B cell (primary cell): Measurements from ENCODE around the gene CHN1. TPM values are rescaled to one million over a fixed set of nuclear protein-coding genes. Genes with fewer than 3 reads are reported as not detected.

Experiments used
- ATAC-seq: fragments of 200-7000 bp; cut with Tn5 transposase; one replicate; pipeline ENCODE4 v1.10.0; 2021; ENCODE audit warnings: low read depth, mild to moderate bottlenecking, moderate number of reproducible peaks, moderate library complexity
- CTCF ChIA-PET: fragments of 350-600 bp; sonication (Branson Sonifier 250); formaldehyde crosslinking; loops from one replicate; lab custom pipeline; 2021; ENCODE audit warnings: antibody characterized with exemption, inconsistent platforms; lab: Charles Lee
- POLR2A ChIA-PET: fragments of 350-600 bp; sonication (Branson Sonifier 250); formaldehyde crosslinking; loops from one replicate; lab custom pipeline; 2021; ENCODE audit warnings: antibody characterized with exemption; lab: Charles Lee
- DNase-seq: peaks from one replicate; pipeline ENCODE4 v3.0.0; 2013
- H2AFZ ChIP-seq: 2 replicates; pipeline ENCODE4 v1.6.1; 2012; ENCODE audit warnings: mild to moderate bottlenecking, low read depth, low read length; ENCODE audit not compliant: insufficient read depth, poor library complexity, severe bottlenecking
- H3K27ac ChIP-seq, 2 donors: 1 replicate in 1 of 2; 2 replicates in 1 of 2; pipeline ENCODE4 v1.5.1; 2012 to 2013; ENCODE audit warnings: low read length in 2 of 2, mild to moderate bottlenecking in 2 of 2, moderate library complexity in 1 of 2
- H3K27me3 ChIP-seq, 4 experiments: fragments of 200-600 bp in 1 of 4; sonication (generic) in 1 of 4; replicated peaks in 1 of 4; 1 replicate in 2 of 4; 2 replicates in 2 of 4; pipeline versions ENCODE4 v1.6.1 to v1.7.0; 2013 to 2016; ENCODE audit warnings: low read length in 3 of 4, mild to moderate bottlenecking in 2 of 4, mixed read lengths in 1 of 4, moderate library complexity in 1 of 4; ENCODE audit not compliant: insufficient read depth in 4 of 4, control insufficient read depth in 3 of 4; ENCODE audit errors: control extremely low read depth in 1 of 4
- H3K36me3 ChIP-seq, 2 experiments: replicated peaks in 1 of 2; 1 replicate in 1 of 2; 2 replicates in 1 of 2; pipeline versions ENCODE4 v1.6.1 to v1.7.1; 2013; ENCODE audit warnings: low read length in 1 of 2; ENCODE audit not compliant: insufficient read depth in 2 of 2, control insufficient read depth in 1 of 2; ENCODE audit errors: control extremely low read depth in 1 of 2, extremely low read depth in 1 of 2
- H3K4me1 ChIP-seq, 2 donors: fragments of 200-600 bp in 1 of 2; sonication (generic) in 1 of 2; 1 replicate in 1 of 2; 2 replicates in 1 of 2; pipeline versions ENCODE4 v1.5.1 to v1.6.1; 2013 to 2017; ENCODE audit warnings: low read length in 2 of 2; ENCODE audit not compliant: control insufficient read depth in 2 of 2, insufficient read depth in 2 of 2
- H3K4me2 ChIP-seq: replicated peaks from 2 replicates; pipeline ENCODE3; 2012; ENCODE audit warnings: mild to moderate bottlenecking, low read depth, low read length; ENCODE audit not compliant: poor library complexity, severe bottlenecking
- H3K4me3 ChIP-seq, 5 experiments: fragments of 200-600 bp in 1 of 5; sonication (generic) in 1 of 5; 1 replicate in 3 of 5; 2 replicates in 2 of 5; pipeline versions ENCODE4 v1.5.1 to v1.7.0; 2011 to 2016; ENCODE audit warnings: low read length in 4 of 5, mild to moderate bottlenecking in 4 of 5, low read depth in 2 of 5, control low read depth in 1 of 5, moderate library complexity in 1 of 5; ENCODE audit not compliant: insufficient read depth in 1 of 5; ENCODE audit errors: control extremely low read depth in 1 of 5, extremely low read depth in 1 of 5
- H3K79me2 ChIP-seq: fragments of 200-600 bp; sonication (generic); one replicate; pipeline ENCODE4 v1.6.0; 2016; ENCODE audit warnings: low read length; ENCODE audit not compliant: control insufficient read depth, insufficient read depth
- H3K9ac ChIP-seq: fragments of 200-600 bp; sonication (generic); 2 replicates; pipeline ENCODE4 v1.6.1; 2017; ENCODE audit warnings: mild to moderate bottlenecking, low read length, moderate library complexity
- H3K9me3 ChIP-seq, 3 donors: one replicate each; pipeline versions ENCODE4 v1.6.1 to v1.7.1; 2013; ENCODE audit warnings: low read length in 2 of 3; ENCODE audit not compliant: control insufficient read depth in 2 of 3, insufficient read depth in 1 of 3; ENCODE audit errors: control extremely low read depth in 1 of 3
- H4K20me1 ChIP-seq: 2 replicates; pipeline ENCODE4 v1.6.0; 2012; ENCODE audit warnings: mild to moderate bottlenecking, low read length; ENCODE audit not compliant: insufficient read depth, control insufficient read depth, poor library complexity, severe bottlenecking
- H3K27ac Mint-ChIP-seq: one replicate; pipeline ENCODE4 v1.8.0; 2021; ENCODE audit warnings: mixed read lengths
- H3K27me3 Mint-ChIP-seq: one replicate; pipeline ENCODE4 v1.8.0; 2021; ENCODE audit warnings: mixed read lengths
- H3K4me1 Mint-ChIP-seq: one replicate; pipeline ENCODE4 v1.8.0; 2021; ENCODE audit warnings: mixed read lengths
- H3K4me3 Mint-ChIP-seq: one replicate; pipeline ENCODE4 v1.8.0; 2021; ENCODE audit warnings: mixed read lengths
- H3K9me3 Mint-ChIP-seq: one replicate; pipeline ENCODE4 v1.8.0; 2022; ENCODE audit warnings: mixed read lengths; ENCODE audit not compliant: insufficient read depth
- EZH2 ChIP-seq: IDR thresholded peaks from 2 replicates; pipeline ENCODE4 v1.6.1; 2012; ENCODE audit warnings: borderline replicate concordance, low read depth, mild to moderate bottlenecking, moderate library complexity, low read length; ENCODE audit not compliant: insufficient read depth, poor library complexity, severe bottlenecking
- WGBS: methylation state at CpG from one replicate; pipeline ENCODE4 v1.1.5; 2013; ENCODE audit warnings: missing lambda C conversion rate; ENCODE audit not compliant: insufficient coverage; 5-methylcytosine and 5-hydroxymethylcytosine counted together
- intact Hi-C: fragments of 100-400 bp; cut with micrococcal nuclease; formaldehyde crosslinking; loops from one replicate; pipeline ENCODE4 v1.10.0; 2022
- polyA plus RNA-seq: library from polyadenylated mRNA; depleted of rRNA; stranded (reverse); fragments of >200 nt; gene quantifications from 2 replicates; pipeline ENCODE4 v1.2.3, GENCODE V29; 2012
- total RNA-seq, 2 donors: library from RNA; stranded (reverse); fragments of 120-200 nt in 1 of 2; gene quantifications; 1 replicate in 1 of 2; 2 replicates in 1 of 2; pipeline versions ENCODE4 v1.2.3 to v1.2.4, GENCODE V29; 2013 to 2022
- TF ChIP-seq, protein P1 (sequence below): fragments of 200-600 bp; IDR thresholded peaks from one replicate; pipeline ENCODE4 v1.8.0; 2022; ENCODE audit warnings: antibody characterized with exemption, mild to moderate bottlenecking

Gene CHN1
- total and polyA plus RNA-seq, 2 donors (not counting 1 experiment from before 2014, with no cell fraction given) = 0.79 to 1.4 TPM

DNA sequence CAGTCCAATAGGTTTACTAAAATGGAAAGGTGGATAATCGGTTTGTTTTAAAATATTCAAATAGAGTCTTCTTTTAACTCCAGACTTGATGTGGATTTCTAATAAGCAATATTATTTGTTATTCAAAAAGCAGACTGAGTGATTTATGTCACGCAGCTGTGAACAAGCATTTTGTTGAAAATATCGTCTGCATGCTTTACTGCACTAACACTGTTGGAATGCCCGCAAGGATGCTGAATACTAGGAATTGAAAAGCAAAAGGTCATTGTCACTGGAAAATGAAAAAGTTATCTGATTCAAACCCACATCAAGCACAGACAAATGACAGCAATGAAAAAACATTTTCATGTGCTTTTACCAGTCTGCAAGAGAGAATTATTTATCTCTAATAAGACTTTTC is 31.1 kb downstream of the CHN1 start:
- POLR2A ChIA-PET = no interaction called here

DNA sequence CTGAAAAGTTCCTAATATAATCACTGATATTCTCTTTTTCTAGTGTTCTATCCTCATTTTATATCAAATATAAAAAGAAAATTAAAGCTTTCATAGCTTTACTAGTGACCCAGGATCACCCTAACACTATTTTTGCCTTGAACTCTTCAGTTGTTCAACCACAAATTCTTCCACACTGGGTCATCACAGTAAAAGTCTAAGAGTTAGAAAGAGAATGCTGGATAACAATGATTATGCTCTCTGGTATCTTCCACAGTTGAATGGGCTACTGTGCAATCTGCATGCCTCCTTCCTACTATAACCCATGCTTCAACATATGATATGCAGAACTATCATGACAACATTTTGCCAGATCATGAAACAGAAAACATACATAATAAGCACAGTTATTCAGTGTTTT is 32.3 kb downstream of the CHN1 start:
- Histone ChIP-seq H3K36me3 (no peaks in the 10 kb centered on the region), H3K27ac (no peak overlapping the region), H3K4me2 (no peak overlapping the region), H2AFZ (no peak overlapping the region), H4K20me1 (no peaks in the 10 kb centered on the region), H3K4me3 (no peak overlapping the region), H3K79me2 (no peaks in the 10 kb centered on the region), H3K4me1 (no peaks in the 10 kb centered on the region), H3K9me3 (peaks cover 0 to 1% (median 0%) of the 10 kb centered on the region in 3 donors), H3K27me3 (no peaks in the 10 kb centered on the region), H3K9ac (no peak overlapping the region)
- ChIA-PET POLR2A (no interaction called here), CTCF (interaction anchor here (1.1 kb wide), 1 partner anchor 11 kb away, joined by 5 read pairs; no protein-coding TSS in a partner anchor)
- ATAC-seq (no peak), DNase-seq (no peak)
- no peak overlapping the region for H3K27ac Mint-ChIP-seq
- no peak for TF ChIP-seq EZH2
- TF ChIP-seq, protein P1, sequence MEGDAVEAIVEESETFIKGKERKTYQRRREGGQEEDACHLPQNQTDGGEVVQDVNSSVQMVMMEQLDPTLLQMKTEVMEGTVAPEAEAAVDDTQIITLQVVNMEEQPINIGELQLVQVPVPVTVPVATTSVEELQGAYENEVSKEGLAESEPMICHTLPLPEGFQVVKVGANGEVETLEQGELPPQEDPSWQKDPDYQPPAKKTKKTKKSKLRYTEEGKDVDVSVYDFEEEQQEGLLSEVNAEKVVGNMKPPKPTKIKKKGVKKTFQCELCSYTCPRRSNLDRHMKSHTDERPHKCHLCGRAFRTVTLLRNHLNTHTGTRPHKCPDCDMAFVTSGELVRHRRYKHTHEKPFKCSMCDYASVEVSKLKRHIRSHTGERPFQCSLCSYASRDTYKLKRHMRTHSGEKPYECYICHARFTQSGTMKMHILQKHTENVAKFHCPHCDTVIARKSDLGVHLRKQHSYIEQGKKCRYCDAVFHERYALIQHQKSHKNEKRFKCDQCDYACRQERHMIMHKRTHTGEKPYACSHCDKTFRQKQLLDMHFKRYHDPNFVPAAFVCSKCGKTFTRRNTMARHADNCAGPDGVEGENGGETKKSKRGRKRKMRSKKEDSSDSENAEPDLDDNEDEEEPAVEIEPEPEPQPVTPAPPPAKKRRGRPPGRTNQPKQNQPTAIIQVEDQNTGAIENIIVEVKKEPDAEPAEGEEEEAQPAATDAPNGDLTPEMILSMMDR = no peak
- intact Hi-C loops = no loop called here
- H3K4me1 Mint-ChIP-seq = no peaks in the 10 kb centered on the region
- H3K9me3 Mint-ChIP-seq = no peaks in the 10 kb centered on the region
- H3K27me3 Mint-ChIP-seq = peaks cover 22% of the 10 kb centered on the region
- no peak overlapping the region for H3K4me3 Mint-ChIP-seq

More for the DNA sequence above, 31.1 kb downstream of the CHN1 start:
- H3K9me3 Mint-ChIP-seq = no peaks in the 10 kb centered on the region
- no peaks in the 10 kb centered on the region for H3K4me1 Mint-ChIP-seq
- Histone ChIP-seq H3K4me1 (no peaks in the 10 kb centered on the region), H3K4me2 (no peak overlapping the region), H3K9me3 (peaks cover 0 to 1% (median 0%) of the 10 kb centered on the region in 3 donors), H3K4me3 (no peak overlapping the region), H3K9ac (no peak overlapping the region), H4K20me1 (no peaks in the 10 kb centered on the region), H3K79me2 (no peaks in the 10 kb centered on the region), H3K27me3 (no peaks in the 10 kb centered on the region), H2AFZ (no peak overlapping the region), H3K27ac (no peak overlapping the region), H3K36me3 (no peaks in the 10 kb centered on the region)
- peaks cover 26% of the 10 kb centered on the region for H3K27me3 Mint-ChIP-seq
- DNase-seq = no peak
- 60% methylated on average over 1 of the region's 4 CpGs for WGBS
- no peak overlapping the region for H3K4me3 Mint-ChIP-seq
- intact Hi-C loops = no loop called here
- CTCF ChIA-PET = interaction anchor here (0.8 kb wide), 1 partner anchor 224 kb away, joined by 3 read pairs; no protein-coding TSS in a partner anchor
- no peak for ATAC-seq
- no peak overlapping the region for H3K27ac Mint-ChIP-seq
- TF ChIP-seq, protein P1 = no peak
- no peak for TF ChIP-seq EZH2
